ENCODE data around the gene WAPL.
A peak's percentile ranks its signal among the peaks of the same experiment; 100 is the strongest.

Gene WAPL

DNA sequence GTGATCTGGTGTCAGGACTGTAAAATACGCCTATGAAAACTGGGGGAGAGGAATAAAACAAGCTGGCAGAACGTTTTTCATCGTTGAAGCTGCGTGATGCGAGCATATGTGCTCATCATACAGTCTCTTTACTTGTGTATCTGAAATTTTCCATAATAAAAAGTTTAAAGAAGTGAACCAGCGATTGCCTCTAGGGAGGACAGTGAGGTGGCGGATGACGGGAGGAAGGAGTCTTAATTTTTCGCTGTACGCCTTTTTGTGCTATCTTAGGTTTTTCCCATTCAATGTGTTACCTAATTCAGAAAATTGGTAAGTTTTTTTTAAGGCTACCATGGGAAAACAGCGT lies 891 bp upstream of the WAPL start:
- DNase-seq (no peak), ATAC-seq (no peak)

DNA sequence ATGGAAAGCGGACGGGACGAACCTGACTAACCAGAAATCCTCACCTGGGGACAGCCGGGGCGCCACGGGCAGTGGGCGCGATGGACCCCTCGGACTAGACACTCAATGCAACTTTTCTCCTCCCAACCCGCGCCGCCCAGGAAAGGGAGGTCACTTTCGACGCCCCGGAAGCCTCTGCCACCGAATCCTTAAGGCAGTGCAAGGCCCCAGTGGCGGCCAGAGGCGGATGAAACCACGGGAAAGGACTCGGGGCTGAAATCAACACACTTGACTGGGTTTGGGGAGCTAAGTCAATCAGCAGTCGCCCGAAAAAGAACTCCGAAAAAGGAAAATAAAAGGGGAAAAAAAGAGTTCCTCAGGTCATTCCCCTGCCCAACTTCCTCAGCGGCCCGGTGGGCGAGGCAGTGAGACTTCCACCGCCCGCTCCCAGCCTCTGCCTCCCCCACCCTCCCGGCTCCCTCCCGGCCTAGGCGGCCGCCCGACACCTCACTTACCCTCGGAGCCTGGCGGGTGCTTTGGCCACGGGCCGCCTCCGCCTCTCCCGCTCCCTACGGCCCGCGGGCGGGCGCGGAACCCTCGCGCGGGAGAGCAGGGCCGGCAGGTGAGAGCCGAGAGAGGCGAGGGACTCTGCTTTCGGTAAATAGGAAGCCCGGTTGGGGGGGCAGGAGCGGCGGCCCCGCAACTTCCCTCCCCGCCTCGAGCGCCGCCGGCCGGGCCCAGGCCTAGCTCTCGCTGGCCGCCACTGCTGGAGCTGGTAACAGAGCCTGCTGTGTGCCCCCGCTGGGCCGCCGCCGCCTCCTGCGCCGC lies 518 bp downstream of the WAPL start:
- ATAC-seq (peak; percentile 17), DNase-seq (peak; percentile 65)

DNA sequence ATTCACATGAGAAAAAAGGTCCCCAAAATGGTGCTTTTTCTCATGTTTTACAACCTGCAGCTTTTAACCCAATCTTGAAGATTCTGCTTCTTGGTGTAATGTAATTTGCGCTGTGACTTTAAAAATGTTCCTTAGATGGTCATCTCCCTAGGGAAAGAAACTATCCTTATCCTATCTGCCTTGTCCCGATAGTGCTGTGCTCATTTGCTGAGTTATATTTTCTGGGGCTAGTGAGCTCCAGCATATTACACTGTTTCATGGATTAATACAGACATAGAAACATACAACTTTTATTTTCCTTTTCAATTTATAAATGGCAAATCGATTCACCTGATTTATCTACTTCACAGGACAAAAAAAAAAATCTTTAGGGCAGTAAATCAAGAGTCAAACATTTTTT lies 2.8 kb downstream of the WAPL start:
- no peak for ATAC-seq
- DNase-seq: no peak

DNA sequence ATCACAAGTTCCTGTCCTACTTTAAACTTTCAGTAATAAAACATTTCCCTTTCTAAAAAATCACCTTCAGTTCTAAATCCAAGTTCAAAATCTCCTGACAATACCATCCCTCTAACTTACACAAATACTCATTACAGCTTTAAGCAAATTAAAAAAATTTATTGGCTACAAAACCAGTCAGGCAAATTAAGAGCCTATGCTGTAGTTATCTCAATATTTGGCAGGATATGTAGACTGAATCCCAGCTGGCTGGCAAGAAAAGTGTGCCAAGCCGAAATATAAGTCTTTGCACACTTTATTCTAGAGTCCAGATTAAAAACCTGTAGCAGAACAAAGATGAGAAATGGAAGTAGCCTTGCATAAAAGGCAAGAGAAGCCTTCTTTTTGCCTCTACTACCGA lies 9.5 kb downstream of the WAPL start:
- no peak for DNase-seq
- no peak for ATAC-seq

DNA sequence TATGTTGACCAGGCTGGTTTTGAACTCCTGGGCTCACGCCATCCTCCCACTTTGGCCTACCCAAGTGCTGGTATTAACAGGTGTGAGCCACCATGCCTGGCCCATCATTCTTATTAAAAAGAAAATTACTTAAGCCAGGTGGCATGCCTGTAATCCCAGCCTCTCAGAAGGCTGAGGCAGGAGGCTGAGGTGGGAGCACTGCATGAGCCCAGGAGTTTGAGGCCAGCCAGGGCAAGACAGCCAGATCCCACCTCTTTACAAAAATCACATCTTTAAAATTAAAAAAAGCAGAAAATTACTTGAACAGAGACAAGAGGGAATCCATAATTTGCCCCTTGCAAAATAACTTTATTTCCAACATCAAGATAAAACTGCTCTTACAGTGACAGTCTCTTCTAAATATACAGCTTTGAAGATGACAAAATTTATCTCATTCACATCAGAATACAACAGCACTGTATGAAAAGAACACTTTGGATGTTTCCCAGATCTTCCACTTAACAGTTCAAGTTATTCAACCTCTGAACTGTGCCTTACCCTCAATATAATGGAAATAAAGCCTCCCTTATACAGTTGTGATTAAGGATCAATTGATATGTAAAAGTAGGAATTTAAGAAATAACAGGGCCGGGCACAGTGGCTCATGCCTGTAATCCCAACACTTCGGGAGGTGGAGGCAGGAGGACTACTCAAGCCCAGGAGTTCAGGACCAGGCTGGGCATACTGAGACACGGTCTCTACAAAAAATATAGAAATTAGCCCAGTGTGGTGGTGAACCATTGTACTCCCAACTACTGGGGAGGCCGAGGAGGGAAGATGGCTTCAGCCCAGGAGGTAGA lies 10.3 kb downstream of the WAPL start:
- no peak for DNase-seq
- ATAC-seq: no peak

DNA sequence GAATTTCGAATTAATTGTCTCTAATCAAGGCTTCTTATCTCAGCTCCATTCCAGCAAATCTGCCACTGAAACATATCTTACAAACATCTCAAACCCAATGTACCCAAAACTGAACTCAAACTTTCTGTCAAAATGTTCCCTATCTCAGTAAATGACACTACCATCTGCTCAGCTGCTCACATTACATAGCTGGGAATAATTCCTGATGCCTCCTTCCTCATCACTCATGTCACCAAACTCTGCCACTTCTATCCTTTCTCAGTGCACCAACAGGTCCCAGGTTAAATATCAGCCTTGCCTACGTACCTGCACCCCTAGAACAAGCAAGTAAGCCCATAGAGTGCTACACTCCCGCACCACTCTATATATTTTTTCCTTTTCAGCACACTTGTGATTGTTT lies 12.4 kb downstream of the WAPL start:
- ATAC-seq: no peak
- DNase-seq: no peak

DNA sequence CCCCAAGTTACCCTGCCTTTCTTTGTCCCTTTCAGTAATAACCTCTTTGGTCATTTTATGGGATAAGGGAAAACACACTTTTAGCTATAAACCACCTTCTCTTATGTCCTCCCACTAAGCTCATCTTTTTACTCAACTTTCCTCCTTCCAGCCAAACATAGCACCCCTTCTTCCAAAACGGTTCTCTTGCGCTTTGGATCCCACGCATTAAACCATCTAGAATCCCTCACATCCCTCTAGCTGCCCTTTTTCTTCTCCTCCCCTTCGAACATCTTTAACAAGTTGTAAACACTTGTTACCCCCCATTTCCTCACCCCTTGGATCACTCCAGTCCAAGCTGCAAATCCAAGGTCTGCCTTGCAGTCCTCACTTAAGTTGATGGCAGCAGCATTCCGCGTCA lies 13.4 kb downstream of the WAPL start:
- DNase-seq (no peak), ATAC-seq (no peak)

DNA sequence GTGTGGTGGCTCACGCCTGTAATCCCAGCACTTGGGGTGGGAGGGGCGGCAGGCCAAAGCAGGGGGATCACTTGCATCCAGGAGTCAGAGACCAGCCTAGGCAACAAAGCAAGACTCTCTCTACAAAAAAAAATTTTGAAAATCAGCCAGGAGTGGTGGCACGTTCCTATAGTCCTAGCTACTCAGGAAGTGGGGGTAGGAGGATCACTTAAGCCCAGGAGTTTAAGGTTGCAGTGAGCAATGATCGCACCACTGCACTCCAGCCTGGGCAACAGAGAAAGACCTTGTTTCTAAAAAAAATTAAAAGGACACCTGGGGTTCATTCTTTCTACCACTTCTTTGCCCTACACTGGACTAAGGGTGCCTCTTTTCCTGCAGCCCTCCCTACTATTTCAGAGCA lies 15.1 kb downstream of the WAPL start:
- DNase-seq (no peak), ATAC-seq (no peak)

DNA sequence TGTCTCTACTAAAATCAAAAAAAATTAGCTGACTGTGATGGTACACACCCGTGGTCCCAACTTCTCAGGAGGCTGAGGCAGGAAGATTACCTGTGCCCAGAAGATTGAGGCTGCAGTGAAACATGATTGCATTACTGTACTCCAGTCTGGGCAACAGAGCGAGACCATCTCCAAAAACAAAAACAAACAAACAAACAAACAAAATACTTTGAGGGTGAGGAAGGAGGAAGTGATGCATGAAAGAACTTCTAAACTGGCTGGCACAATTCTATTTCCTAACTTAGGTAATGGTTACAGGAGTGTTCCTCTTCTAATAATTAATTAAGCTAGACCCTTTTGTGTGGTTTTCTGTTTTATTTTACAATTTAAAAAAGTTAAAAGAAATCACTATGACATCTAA lies 15.5 kb downstream of the WAPL start:
- DNase-seq: no peak
- no peak for ATAC-seq

DNA sequence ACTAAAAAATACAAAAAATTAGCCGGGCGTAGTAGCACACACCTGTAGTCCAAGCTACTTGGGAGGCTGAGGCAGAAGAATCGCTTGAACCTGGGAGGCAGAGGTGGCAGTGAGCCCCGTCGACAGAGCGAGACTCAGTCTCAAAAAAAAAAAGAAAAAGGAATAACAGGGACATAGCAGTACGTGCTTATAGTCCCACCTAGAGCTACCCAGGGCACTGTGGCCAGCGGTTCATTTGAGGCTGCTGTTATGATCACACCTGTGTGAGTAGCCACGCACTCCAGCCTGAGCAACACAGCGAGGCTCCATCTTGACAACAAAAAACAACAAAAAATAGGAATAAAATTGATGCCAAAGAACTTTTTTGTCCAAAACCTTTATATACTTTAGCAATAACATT lies 17.1 kb downstream of the WAPL start:
- no peak for DNase-seq
- no peak for ATAC-seq

DNA sequence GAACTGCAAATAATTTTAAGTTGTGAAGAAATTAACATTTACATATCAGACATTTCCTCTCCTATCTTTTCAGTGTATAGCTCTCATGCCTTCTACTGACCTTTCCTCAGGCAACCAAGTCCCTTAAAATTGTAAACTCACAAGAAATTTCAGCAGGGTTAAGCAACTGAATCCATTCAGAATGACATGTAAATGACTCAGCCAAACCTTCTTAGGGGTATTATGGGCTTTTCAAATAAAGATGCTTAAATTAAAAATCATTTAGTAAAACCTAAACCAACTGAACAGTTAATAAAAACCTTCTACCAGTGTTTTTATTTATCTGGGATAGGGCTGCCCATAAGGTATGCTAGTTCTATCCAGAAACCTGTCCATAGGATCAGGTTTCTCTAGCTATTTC lies 20.7 kb downstream of the WAPL start:
- ATAC-seq: no peak
- DNase-seq: no peak

DNA sequence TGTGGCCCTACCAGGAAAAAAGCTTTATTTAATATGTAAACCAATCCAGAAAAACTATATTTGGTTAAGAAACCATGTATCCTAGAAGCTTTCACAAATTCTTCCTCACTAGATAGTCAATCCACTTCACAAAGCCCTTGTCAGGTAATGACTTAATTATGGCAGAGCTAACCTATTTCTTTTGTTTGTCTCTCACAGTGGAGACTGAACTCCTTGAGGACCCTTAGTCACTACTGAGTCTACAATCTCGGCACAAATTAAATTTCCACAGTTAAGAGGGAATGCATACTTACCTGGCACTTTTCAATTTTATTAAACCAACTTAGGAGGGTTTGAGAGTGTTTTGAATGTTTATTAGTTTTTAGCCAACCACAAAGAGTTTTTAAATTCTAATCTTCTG lies 23.0 kb downstream of the WAPL start:
- no peak for ATAC-seq

DNA sequence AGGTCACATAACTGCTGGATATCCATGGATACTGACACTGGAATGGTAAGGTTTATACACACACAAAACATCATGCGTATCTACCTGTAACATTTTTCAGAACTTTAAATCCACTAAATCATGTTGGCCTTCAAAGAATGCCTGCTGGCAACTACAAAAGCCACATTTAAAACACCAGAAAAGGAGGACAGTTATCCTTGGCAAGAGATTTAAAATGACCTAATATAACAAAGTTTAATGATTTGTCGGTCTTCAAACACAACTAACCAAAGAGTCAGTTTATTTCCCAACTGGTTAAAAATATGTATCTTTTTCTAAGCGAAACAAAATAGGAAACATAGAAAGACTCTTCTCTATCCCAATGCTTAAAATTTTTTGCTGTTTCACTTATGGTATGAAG lies 24.0 kb downstream of the WAPL start:
- DNase-seq: no peak
- ATAC-seq: no peak

More for the DNA sequence above, 23.0 kb downstream of the WAPL start:
- DNase-seq: no peak

DNA sequence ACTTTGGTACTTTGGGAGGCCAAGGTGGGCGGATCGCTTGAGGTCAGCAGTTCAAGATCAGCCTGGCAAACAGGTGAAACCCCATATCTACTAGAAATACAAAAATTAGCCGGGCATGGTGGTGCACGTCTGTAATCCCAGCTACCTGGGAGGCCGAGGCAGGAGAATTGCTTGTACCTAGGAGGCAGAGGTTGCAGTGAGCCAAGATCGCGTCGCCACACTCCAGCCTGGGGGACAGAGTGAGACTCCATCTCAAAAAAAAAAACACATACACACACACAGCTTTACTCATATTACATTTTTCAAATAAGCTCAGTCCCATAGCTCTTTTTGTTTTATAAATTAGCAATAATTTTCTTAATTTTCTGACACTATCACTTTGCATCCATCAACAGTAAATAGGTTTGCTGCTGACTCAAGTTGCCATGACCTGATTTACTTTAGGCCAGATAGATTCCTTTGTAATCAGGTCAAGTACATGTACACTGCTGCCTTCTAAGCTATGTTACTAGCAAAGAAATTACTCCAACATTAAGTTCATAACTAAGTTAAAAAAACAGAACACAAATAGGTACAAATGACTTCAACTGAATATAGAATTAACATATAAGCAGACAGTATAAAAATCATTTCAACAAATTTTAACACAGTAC lies 31.5 kb downstream of the WAPL start:
- no peak for DNase-seq
- ATAC-seq: no peak

DNA sequence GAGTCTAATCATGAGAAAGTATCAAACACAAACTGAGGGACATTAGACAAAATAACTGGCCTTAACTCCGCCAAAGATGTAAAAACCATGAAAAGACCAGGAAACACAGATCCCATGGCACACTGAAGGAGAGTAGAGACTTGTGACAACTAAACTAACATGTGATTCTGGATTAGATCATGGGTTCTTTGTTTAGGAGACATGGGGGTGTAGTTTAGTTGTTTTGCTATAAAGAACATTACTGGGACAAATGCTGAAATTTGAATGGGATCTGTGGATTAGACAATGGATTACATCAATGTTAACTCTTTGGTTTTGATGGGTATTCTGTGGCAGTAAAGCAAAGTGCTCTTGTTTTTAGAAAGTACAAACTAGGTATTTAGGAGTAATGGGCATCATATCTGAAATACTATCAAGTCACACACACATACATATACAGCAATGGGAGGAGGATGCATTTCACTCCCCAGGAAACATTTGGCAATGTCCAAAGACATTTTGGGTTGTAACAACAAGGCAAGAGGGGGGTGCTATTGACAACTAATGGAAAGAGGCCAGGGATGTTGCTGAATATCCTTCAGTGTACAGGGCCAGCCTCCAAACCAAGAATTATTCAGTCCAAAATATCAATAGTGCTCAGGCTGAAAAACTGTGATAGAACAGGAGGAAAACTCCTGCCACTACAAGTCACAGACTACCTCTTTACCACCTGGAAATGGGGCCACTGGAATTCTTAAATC lies 32.4 kb downstream of the WAPL start:
- ATAC-seq: no peak
- no peak for DNase-seq

DNA sequence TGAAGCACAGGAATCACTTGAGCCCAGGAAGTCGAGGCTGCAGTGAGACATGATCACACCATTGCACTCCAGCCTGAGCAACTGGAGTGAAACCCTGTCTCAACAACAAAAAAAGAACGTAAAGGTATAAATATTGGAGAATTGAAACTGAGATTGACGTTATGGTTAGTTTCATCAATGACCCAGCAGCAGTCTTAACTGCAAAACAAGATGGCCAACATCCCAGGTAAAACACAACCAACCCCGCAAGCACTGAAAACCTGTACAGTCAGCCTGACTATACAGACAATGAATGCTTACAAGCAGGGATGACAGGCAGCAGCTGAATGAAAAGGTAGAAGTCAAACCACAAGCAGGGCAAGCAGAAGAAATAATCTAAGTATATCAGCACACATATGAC lies 34.7 kb downstream of the WAPL start:
- ATAC-seq: no peak

DNA sequence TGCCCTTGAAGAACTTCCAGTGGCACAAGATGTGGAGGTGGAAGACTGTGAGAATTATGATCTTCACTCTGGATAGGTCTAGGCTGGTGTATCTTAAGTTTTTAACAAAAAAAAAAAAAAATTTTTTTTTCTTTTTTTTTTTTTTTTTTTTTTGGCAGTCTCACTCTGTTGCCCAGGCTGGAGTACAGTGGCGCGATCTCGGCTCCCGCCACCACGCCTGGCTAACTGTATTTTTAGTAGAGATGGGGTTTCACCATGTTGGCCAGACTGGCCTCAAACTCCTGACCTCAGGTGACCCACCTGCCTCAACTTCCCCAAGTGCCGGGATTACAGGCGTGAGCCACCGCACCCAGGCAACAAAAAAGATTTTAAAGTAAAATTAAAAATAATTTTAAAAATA lies 37.9 kb downstream of the WAPL start:
- no peak for DNase-seq
- no peak for ATAC-seq

More for the DNA sequence above, 34.7 kb downstream of the WAPL start:
- DNase-seq: no peak

DNA sequence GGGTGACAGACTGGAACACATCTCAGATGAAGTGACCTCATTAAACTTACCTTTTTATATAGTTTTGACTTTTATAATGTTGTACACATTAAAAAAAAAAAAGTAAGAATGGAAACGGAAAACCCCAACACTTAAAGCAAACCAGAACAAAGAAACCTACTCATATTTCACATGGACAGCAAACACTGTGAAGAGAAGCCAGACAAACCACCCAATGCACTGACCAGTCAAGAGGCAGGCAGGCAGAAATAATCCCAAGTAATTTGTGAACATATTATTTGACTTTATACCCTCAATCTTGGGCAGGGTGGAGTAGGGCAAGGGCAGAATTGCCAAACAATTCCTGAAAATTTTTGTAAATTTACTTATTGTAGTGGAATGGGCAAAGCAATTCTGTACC lies 39.8 kb downstream of the WAPL start:
- ATAC-seq (no peak), DNase-seq (no peak)

DNA sequence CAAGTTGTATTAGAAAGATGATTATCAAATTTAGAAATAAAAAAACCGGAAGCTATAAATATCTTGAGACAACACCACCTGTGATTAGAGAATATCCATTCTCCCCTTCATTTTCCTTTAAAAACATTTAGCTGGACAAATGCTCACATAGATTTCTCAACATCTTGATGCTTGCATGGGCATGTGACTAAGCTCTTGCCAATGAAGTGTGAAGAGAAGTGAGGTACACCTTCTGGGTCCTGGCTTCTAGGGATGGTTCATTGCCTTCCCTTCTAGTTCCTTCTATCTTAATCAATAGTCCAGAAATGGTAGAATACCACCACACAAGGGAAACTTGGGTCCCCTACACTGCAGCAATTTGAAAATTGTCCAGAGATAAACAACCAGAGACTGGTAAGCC lies 41.0 kb downstream of the WAPL start:
- no peak for ATAC-seq
- DNase-seq: no peak

DNA sequence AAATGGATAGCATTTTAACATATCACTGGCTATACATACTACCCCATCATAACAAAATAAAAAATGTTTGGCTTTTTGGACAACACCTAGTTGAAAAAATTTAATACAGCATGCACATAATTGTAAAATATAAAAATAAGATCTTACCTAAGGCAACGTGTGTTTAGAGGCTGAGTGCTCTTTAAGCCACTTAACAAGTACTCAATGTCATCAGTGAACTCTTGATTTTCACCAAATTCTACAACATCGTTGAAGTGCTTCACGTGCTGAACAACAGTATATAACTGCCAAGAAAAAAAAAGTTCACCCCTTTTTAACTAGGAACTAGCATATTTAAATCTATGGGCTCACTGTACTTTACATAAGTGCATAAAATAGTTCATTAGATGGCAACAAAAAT lies 49.5 kb downstream of the WAPL start:
- ATAC-seq: no peak
- no peak for DNase-seq

DNA sequence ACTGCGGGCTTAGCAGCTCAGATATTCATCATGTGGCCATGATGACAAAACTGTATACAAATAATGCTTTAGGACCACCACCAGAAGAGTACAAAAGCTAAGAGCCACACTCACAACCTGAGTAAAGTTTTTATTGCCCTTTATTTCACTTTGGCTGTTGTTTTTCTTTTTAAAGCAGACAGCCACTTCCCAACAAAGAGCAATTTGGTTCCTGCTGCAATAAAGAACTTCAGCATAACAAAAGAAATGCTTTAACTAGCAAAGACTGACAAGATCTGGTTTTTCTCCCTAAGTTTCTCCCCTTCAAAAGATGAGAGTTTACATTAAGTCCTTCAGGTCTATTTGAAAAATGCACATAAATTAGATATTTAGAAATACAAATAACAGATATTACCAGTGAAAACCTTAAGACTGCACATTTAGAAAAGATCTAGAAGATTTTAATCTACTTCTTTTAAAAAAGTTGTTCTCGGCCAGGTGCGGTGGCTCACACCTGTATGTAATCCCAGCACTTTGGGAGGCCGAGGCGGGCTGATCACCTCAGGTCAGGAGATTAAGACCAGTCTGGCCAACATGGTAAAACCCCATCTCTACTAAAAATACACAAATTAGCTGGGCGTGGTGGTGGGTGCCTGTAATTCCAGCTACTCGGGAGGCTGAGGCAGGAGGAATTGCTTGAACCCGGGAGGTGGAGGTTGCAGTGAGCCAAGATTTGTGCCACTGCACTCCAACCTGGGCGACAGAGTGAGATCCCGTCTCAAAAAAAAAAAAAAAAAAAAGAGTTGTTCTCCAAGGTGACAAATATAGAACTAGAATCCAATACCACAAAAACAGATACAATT lies 59.4 kb downstream of the WAPL start:
- DNase-seq: no peak
- ATAC-seq: no peak

DNA sequence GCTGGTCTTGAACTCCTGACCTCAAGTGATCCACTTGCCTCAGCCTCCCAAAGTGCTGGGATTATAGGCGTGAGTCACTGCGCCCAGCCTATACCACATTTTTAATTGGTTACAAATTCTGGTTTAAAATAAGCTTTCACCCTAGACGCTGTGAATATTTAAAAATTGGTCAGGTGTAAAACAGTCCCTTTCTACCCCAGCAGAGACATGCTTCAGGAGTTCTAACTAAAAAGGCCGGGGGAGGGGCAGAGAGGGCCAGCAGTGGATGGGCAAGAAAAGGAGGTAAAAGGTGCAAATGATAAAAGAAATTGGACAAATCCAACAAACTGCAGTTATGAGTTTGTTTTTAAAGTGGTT lies 70.0 kb downstream of the WAPL start:
- ATAC-seq: no peak
- no peak for DNase-seq
